Measurements from ENCODE around the gene TEX51. TPM values are rescaled to one million over a fixed set of nuclear protein-coding genes. Genes with fewer than 3 reads are reported as not detected.

TEX51 gene
- total and polyA plus RNA-seq, 2 donors (not counting 3 experiments of a cell fraction or from before 2014, with no cell fraction given), result not detected

DNA sequence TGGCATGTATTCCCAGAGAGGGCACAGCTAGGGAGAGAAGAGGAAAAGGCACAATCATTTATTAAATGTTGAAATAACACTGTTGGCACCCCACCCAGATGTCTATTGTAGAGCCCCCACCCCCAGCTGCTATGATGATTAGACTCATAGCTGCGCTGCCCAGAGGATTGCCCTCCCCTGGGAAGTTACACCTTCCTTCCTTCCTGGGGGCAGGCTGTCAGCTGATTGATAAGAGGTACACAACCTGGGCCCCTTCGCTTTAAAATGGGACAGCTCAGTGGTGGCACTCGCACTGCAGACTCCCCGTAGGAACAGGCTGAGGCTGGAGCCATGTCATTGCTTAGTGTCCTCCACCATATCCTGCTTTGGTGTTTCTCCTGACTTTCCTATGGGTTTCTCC lies 18.1 kb downstream of the TEX51 start:
- no peak for DNase-seq (ENCODE audit: low read depth, low spot score)
- H3K27ac ChIP-seq (ENCODE audit: insufficient read depth, low read depth, low read length), result no peak overlapping the region
- H4K20me1 ChIP-seq (replicated peaks; ENCODE audit: control insufficient read depth, extremely low read depth, insufficient read depth, low read length), result no peaks in the 10 kb centered on the region
- dilution Hi-C loops (cut with MboI; ENCODE audit: extremely low pct_ligation_motif_present, low sequenced_read_pairs), result no loop called here
- H3K27me3 ChIP-seq (ENCODE audit: control insufficient read depth in 2 of 2, insufficient read depth in 2 of 2, low read length in 2 of 2), result no peaks in the 10 kb centered on the region
- H3K4me3 ChIP-seq (replicated peaks in 1 of 3; ENCODE audit: insufficient read depth in 1 of 3, low read depth in 1 of 3, low read length in 3 of 3), result no peak overlapping the region
- intact Hi-C loops (cut with micrococcal nuclease), result no loop called here
- no peak overlapping the region for H2AFZ ChIP-seq (ENCODE audit: low read depth, low read length)
- no peak overlapping the region for H3K9ac ChIP-seq (replicated peaks; ENCODE audit: extremely low read depth, insufficient read depth, low read length)
- H3K4me2 ChIP-seq (ENCODE audit: insufficient read depth, low read length), result no peak overlapping the region
- no peaks in the 10 kb centered on the region for H3K36me3 ChIP-seq (ENCODE audit: control insufficient read depth in 2 of 2, extremely low read depth in 1 of 2, insufficient read depth in 2 of 2, low read length in 2 of 2)
- no peak for FAIRE-seq
- ChIA-PET CTCF (no interaction called here), POLR2A (no interaction called here)
- H3K9me3 ChIP-seq (replicated peaks; ENCODE audit: control insufficient read depth, insufficient read depth, low read length), result no peaks in the 10 kb centered on the region
- no TSS peak for BruUV-seq (replicated peaks)
- TF ChIP-seq FOS (IDR thresholded peaks at IDR 0.05; ENCODE audit: borderline replicate concordance, insufficient read depth, low read length) (no peak), POLR2AphosphoS5 (IDR thresholded peaks at IDR 0.05; ENCODE audit: insufficient read depth, low read depth, low read length) (no peak), POLR2A (IDR thresholded peaks at IDR 0.05; ENCODE audit: low read depth, low read length) (no peak), MAX (IDR thresholded peaks at IDR 0.05; ENCODE audit: insufficient read depth, insufficient read length) (no peak), JUN (IDR thresholded peaks at IDR 0.05; ENCODE audit: borderline replicate concordance, insufficient read depth, insufficient read length, low read depth) (no peak), MYC (IDR thresholded peaks at IDR 0.05; ENCODE audit: low read depth, low read length) (no peak), EZH2 (IDR thresholded peaks at IDR 0.05; ENCODE audit: borderline replicate concordance, low read depth, low read length, severe bottlenecking) (no peak), GATA2 (IDR thresholded peaks at IDR 0.05; ENCODE audit: insufficient read depth, insufficient read length, low read depth, low read length) (no peak)
- TF ChIP-seq, protein P1, sequence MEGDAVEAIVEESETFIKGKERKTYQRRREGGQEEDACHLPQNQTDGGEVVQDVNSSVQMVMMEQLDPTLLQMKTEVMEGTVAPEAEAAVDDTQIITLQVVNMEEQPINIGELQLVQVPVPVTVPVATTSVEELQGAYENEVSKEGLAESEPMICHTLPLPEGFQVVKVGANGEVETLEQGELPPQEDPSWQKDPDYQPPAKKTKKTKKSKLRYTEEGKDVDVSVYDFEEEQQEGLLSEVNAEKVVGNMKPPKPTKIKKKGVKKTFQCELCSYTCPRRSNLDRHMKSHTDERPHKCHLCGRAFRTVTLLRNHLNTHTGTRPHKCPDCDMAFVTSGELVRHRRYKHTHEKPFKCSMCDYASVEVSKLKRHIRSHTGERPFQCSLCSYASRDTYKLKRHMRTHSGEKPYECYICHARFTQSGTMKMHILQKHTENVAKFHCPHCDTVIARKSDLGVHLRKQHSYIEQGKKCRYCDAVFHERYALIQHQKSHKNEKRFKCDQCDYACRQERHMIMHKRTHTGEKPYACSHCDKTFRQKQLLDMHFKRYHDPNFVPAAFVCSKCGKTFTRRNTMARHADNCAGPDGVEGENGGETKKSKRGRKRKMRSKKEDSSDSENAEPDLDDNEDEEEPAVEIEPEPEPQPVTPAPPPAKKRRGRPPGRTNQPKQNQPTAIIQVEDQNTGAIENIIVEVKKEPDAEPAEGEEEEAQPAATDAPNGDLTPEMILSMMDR (IDR thresholded peaks at IDR 0.05; ENCODE audit: extremely low read depth in 1 of 2, insufficient read depth in 1 of 2, low read depth in 1 of 2, low read length in 2 of 2), result no peak
- H3K9me1 ChIP-seq (replicated peaks; ENCODE audit: control insufficient read depth, extremely low read depth, insufficient read depth, low read length), result no peaks in the 10 kb centered on the region
- no peaks in the 10 kb centered on the region for H3K79me2 ChIP-seq (ENCODE audit: control insufficient read depth, insufficient read depth, low read length)
- no peaks in the 10 kb centered on the region for H3K4me1 ChIP-seq (ENCODE audit: control insufficient read depth, extremely low read depth, insufficient read depth, low read length)

All from endothelial cell of umbilical vein (primary cell).